Measurements from ENCODE around the gene MGMT. TPM values are rescaled to one million over a fixed set of nuclear protein-coding genes. Genes with fewer than 3 reads are reported as not detected.

MGMT gene
- total and polyA plus RNA-seq, 2 of the 4 experiments (the other 2 are of a cell fraction): 11.5 to 17.8 TPM

- H3K23ac ChIP-seq (ENCODE audit: low read depth, low read length): no peak overlapping the region
- H3K9me3 ChIP-seq (ENCODE audit: control insufficient read depth, insufficient read depth, low read length): no peaks in the 10 kb centered on the region
- H3K4me2 ChIP-seq (ENCODE audit: low read depth, low read length): no peak overlapping the region
- DNase-seq (peak; percentile 12), ATAC-seq (ENCODE audit: low read depth) (peak; percentile 77)
- no TSS peak for BruUV-seq (replicated peaks)
- H2BK20ac ChIP-seq (ENCODE audit: low read depth, low read length): no peak overlapping the region
- no peak overlapping the region for H3K4ac ChIP-seq (ENCODE audit: low read depth, low read length)
- no peaks in the 10 kb centered on the region for H3K27me3 ChIP-seq (ENCODE audit: control insufficient read depth, insufficient read depth, low read length)
- no peak overlapping the region for H4K91ac ChIP-seq (ENCODE audit: insufficient read depth, low read depth, low read length)
- no peak overlapping the region for H3K4me3 ChIP-seq (ENCODE audit: insufficient read depth, low read depth, low read length)
- ChIA-PET CTCF (no interaction called here), POLR2A (ENCODE audit: unreplicated experiment) (no interaction called here)
- no peak overlapping the region for H2BK5ac ChIP-seq (ENCODE audit: low read depth, low read length, poor library complexity, severe bottlenecking)
- H3K9me1 ChIP-seq (ENCODE audit: insufficient read depth, low read length): 0 out of 2 replicates have a peak, but pooled peaks cover 5% of the 10 kb centered on the region
- no peaks in the 10 kb centered on the region for H3K36me3 ChIP-seq (ENCODE audit: control insufficient read depth, insufficient read depth, low read length)
- H3K56ac ChIP-seq (ENCODE audit: extremely low read depth, insufficient read depth, low read length): no peak overlapping the region
- H3K4me1 ChIP-seq (ENCODE audit: control insufficient read depth, insufficient read depth, low read length): no peaks in the 10 kb centered on the region
- dilution Hi-C loops (cut with HindIII; ENCODE audit: low sequenced_read_pairs, unreplicated experiment) (no loop called here), in situ Hi-C loops (cut with MboI; ENCODE audit: low sequenced_read_pairs) (no loop called here), intact Hi-C loops (cut with micrococcal nuclease) (no loop called here)
- H4K5ac ChIP-seq (ENCODE audit: low read depth, low read length): no peak overlapping the region
- H2BK15ac ChIP-seq (ENCODE audit: low read depth, low read length): no peak overlapping the region
- no peak overlapping the region for H3K18ac ChIP-seq (ENCODE audit: low read depth, low read length)
- H4K8ac ChIP-seq (ENCODE audit: low read depth in 2 of 2, low read length in 2 of 2): no peak overlapping the region
- peak overlapping the region; percentile 58 for H2AK9ac ChIP-seq (replicated peaks; ENCODE audit: low read depth, low read length, poor library complexity)
- no peak overlapping the region for H3K9ac ChIP-seq (ENCODE audit: low read depth, low read length)
- H2AK5ac ChIP-seq (ENCODE audit: low read depth, low read length): no peak overlapping the region
- no peak overlapping the region for H3K14ac ChIP-seq (replicated peaks; ENCODE audit: low read depth, low read length)
- H2AFZ ChIP-seq (replicated peaks; ENCODE audit: low read length, poor library complexity): no peak overlapping the region
- H3K27ac ChIP-seq (ENCODE audit: insufficient read depth, low read length): no peak overlapping the region
- no peaks in the 10 kb centered on the region for H4K20me1 ChIP-seq (ENCODE audit: insufficient read depth, low read length)
- TF ChIP-seq POLR2A (IDR thresholded peaks at IDR 0.05; ENCODE audit: low read depth, low read length): no peak
- no peak for TF ChIP-seq FOS (IDR thresholded peaks at IDR 0.05; ENCODE audit: low read depth, low read length)
- no peak for TF ChIP-seq CTCF (conservative IDR thresholded peaks at IDR 0.05; ENCODE audit: low read depth, low read length)
- TF ChIP-seq RAD21 (IDR thresholded peaks at IDR 0.05; ENCODE audit: low read length): no peak
- TF ChIP-seq NFE2L2 (IDR thresholded peaks at IDR 0.05; ENCODE audit: low read depth, low read length): no peak
- no peak for TF ChIP-seq SMC3 (IDR thresholded peaks at IDR 0.05; ENCODE audit: low read depth, low read length)
- no peak for TF ChIP-seq RCOR1 (IDR thresholded peaks at IDR 0.05; ENCODE audit: insufficient replicate concordance, low read length)
- no peak for TF ChIP-seq MXI1 (IDR thresholded peaks at IDR 0.05; ENCODE audit: borderline replicate concordance, low read depth, low read length)
- TF ChIP-seq BHLHE40 (IDR thresholded peaks at IDR 0.05; ENCODE audit: low read depth, low read length): no peak
- TF ChIP-seq USF2 (IDR thresholded peaks at IDR 0.05; ENCODE audit: low read depth, low read length): no peak
- no peak for TF ChIP-seq MAZ (IDR thresholded peaks at IDR 0.05; ENCODE audit: borderline replicate concordance, low read depth, low read length)
- TF ChIP-seq MAFK (IDR thresholded peaks at IDR 0.05; ENCODE audit: low read depth, low read length): no peak
- TF ChIP-seq CHD1 (IDR thresholded peaks at IDR 0.05; ENCODE audit: low read depth, low read length): no peak
- no peak for TF ChIP-seq RFX5 (IDR thresholded peaks at IDR 0.05; ENCODE audit: low read depth, low read length)
- TF ChIP-seq ELK1 (IDR thresholded peaks at IDR 0.05; ENCODE audit: borderline replicate concordance, low read depth, low read length): no peak
- no peak for TF ChIP-seq CEBPB (IDR thresholded peaks at IDR 0.05; ENCODE audit: low read depth, low read length)
- no CpG with 5 or more reads among the region's 7 CpGs for WGBS, 2 experiments (ENCODE audit: extremely low coverage in 2 of 2, insufficient read length in 1 of 2)
- H3K79me1 ChIP-seq (ENCODE audit: low read depth in 1 of 2, low read length in 2 of 2): no peaks in the 10 kb centered on the region
- no peak overlapping the region for H2BK120ac ChIP-seq (ENCODE audit: low read depth, low read length)
Observed at GRCh38 chr10:129547608-129548007, 80.6 kb downstream of the MGMT start.

Measured in IMR-90 (cell line).